ENCODE measurements around the gene FCGR3B.
A peak's percentile ranks its signal among the peaks of the same experiment; 100 is the strongest.
"Not testable (repeated sequence)": the region's sequence is repeated elsewhere in the genome, so short reads cannot be mapped to it uniquely, and the experiment has no call there.

The FCGR3B gene

DNA sequence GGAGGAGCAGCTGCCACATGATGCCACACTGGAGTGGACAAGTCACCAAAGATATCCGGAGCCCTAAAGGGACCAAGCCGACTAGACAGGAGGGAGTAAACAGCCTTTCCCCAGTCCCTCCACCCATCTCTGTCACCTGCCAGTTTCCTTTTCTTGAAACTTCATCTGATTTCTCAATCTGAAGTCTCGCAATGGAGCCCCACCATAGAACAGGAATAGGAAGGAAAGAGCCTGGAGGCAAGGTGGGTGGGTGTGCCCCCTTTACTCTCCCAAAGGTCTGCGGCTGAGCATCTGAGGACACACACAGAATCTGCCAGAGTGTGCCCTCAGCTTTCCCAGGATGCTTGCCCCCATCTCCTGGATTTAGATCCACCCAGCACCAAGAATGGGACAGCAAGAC lies at the start of gene FCGR3B:
Gene FCGR3B, minus strand, starts transcription at position 101 of the 400 bp plus-strand sequence. Its CDS starts 82 bp downstream, at position 19.
- no peak for FAIRE-seq

DNA sequence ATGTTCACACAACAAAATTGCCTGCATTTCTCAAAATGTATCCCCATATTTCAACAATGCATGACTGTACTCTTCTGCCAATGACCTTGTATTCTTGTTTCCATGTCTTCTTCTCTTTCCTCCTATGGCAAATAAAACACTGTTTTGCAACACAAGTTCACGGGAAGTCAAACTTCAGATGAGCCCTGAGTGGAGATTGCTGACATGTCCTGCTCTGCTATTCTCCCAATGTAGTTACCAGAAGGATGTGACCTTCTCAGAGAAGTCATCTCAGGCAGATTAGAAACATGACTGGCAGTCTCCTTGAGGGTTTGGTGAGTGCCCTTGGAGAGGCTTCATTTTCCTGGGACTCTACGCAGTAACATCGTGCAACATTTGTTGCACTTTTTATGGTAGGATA lies 47.5 kb upstream of the FCGR3B start:
- FAIRE-seq, result no peak
- DNase-seq (ENCODE audit: insufficient read length, low spot score), result no peak

More for the DNA sequence above, at the start of gene FCGR3B:
- DNase-seq (ENCODE audit: insufficient read length, low spot score), result no peak

DNA sequence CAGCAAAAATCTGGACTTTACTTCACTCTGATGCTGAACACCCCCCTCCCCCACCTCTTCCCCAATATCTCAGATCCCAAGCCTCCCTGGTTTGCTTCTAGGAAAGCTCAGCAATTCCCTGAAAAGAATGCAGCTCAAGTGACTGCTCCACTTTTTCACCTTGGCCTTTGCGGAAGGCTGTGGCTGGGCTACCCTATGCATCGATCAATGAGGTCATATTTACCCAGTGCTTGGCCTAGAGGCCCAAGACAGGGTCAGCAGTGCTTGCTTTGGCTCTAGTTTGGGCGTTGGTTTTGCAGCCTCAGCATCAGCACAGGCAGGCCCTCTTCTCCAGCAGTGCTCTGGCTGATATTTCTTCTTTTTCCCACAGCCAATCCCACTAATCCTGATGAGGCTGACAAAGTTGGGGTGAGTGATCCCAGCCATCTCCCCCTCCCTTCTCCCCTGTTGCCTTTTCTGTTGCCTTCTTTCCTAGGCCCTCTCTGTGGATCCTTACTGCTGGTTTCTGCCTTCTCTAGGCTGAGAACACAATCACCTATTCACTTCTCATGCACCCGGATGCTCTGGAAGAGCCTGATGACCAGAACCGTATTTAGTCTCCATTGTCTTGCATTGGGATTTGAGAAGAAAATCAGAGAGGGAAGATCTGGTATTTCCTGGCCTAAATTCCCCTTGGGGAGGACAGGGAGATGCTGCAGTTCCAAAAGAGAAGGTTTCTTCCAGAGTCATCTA lies 46.1 kb upstream of the FCGR3B start:
- no peak for DNase-seq (ENCODE audit: insufficient read length, low spot score)
- FAIRE-seq, result no peak

DNA sequence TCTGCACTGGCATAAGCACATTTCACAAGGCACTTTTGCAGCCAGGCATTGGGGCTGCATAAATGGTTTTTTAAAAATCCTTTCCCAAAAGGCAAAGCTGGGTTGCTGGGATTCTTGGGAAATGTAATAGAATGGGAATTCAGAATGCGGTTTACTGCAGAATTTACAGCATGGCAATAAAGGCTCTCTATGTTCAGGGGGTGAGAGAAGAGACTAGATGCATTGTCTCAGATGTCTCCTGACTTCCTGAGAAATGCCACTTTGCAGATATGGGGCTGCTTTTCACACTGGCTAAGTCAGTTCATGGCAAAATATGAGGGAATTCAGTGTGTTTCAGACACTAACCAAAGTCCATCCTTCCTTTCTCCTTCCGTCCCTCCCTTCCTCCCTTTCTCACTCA lies 45.5 kb upstream of the FCGR3B start:
- no peak for DNase-seq (ENCODE audit: insufficient read length, low spot score)
- FAIRE-seq, result no peak

DNA sequence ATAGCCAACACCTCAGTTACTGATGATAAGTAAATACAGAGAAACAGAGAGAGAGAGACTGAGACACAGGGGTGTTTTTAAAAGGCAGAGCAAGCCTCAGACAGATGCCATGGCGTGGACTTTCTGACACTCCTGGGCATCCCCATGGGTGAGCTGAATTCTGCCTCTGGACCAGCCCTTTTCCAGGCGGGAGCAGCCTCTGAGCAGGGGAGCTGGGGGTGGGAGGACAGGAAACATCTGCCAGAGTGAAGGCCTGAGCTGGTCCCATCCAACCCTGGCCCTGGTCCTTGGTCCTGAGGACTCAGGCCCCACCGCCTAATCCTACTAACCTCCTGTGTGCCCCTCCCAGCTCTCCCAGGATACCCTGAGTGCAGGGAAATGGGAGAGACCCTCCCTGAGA lies 43.9 kb upstream of the FCGR3B start:
- not testable (repeated sequence) for DNase-seq (ENCODE audit: insufficient read length, low spot score); FAIRE-seq

DNA sequence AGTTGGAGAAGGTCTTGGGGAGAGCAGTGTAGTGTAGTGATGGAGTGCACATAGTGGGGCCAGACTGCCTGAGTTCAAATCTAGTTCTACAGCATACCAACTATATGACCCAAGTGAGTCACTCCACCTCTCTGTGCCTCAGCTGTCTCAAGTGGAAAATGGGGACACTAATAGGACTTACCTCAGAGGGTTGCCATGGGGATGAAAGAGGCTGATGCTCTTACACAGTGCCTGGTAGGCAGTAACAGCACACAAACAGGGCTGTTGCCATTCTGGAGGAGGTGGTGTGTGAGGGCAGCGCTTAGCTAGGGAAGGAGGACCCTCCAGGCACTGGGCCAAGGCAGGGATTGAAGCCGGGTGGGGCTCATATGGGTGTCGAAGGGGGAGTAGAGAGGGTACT lies 43.5 kb upstream of the FCGR3B start:
- DNase-seq (ENCODE audit: insufficient read length, low spot score); FAIRE-seq: not testable (repeated sequence)

DNA sequence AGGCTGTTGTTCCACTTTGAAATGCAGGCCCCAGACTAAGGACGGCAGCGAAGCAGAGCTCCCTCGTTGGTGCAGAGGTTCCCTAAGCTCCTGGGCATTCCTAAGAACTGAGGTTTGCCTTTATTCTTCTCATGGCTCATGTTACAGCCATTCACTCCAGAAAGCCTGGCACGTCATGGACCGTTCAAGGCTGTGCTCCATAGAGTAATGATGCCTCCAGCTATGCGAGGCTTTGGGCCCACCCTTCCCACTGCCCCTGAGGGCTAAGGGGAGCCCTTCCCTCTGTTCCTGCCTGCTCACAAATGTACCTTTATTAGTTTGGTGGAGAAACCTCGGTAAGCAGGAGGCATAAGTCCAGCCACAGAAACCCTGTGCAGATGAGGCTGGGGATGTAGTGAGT lies 42.5 kb upstream of the FCGR3B start:
- FAIRE-seq, result not testable (repeated sequence)

DNA sequence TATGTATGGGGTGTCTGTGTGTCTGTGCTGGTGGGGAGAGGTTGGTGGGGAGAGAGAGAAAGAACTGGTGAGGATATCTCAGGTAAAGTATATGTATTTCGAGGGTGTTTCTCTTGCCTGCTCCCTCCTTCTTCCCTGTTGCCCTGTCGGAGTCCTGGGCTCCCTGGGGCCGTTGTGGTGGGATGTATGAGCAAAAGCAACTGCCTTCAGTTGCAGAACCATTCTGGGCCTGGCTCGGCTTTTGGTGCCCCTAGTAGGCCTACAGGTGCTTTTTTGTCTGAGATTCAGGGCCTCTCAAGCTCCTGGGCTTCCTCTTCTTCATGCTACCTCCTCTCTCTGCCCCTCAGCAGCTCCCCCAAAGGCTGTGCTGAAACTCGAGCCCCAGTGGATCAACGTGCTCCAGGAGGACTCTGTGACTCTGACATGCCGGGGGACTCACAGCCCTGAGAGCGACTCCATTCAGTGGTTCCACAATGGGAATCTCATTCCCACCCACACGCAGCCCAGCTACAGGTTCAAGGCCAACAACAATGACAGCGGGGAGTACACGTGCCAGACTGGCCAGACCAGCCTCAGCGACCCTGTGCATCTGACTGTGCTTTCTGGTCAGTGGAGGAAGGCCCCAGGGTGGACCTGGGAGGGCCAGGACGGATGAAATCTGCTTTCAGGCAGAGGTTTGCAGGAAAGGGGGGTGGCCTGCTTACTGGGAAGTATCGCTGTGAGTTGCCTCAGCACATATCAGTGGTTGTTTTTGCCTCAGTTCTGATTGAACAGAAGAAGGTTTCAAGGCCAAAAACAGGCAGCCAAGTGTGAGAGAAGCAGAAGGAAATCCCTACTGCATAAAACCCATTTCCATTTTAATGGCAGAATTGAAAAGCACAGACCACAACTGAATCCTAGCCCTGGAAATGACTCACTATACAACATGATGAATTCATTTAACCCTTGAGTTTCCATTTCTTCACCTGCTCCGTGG lies 40.4 kb upstream of the FCGR3B start:
- DNase-seq (ENCODE audit: insufficient read length, low spot score); FAIRE-seq: not testable (repeated sequence)

More for the DNA sequence above, 42.5 kb upstream of the FCGR3B start:
- not testable (repeated sequence) for DNase-seq (ENCODE audit: insufficient read length, low spot score)

DNA sequence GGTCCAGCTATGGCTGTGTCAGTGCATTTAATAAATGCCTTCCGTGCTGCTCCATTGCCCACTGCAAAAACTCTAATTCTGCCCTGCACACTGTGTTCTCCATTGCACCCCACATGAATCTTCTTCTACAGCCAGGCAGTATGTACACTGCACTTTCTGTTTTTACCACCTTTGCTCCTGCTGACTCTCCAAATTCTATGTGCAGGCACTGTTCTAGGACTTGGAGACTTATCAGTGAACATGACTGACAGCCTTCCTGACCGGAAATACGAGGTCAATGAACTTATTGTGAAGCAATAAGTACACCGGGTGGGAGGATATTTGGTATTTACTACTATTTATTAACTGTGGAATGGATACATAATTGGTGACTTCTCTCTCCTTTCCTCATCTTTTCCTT lies 33.7 kb upstream of the FCGR3B start:
- peak; percentile 70 for FAIRE-seq
- DNase-seq (ENCODE audit: insufficient read length, low spot score), result not testable (repeated sequence)

DNA sequence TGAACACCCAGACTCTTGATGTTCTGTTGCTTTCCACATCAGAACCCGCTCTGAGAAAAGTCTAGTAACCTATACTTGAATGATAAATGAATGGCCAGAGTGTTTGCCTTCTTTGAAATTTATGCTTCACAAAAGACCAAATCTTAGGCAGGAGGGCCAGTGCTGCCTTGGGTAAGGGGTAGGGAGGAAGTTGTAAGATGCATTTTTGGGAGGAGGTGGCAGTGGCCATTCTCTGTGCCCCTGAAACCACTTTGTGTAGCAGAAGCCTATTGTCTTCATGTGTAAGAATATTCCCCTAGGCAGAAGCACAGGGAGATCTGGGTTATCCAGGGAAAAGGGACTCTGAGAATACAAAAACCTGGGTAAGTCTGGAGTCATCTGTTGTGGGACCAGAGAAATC lies 32.6 kb upstream of the FCGR3B start:
- not testable (repeated sequence) for FAIRE-seq; DNase-seq (ENCODE audit: insufficient read length, low spot score)

DNA sequence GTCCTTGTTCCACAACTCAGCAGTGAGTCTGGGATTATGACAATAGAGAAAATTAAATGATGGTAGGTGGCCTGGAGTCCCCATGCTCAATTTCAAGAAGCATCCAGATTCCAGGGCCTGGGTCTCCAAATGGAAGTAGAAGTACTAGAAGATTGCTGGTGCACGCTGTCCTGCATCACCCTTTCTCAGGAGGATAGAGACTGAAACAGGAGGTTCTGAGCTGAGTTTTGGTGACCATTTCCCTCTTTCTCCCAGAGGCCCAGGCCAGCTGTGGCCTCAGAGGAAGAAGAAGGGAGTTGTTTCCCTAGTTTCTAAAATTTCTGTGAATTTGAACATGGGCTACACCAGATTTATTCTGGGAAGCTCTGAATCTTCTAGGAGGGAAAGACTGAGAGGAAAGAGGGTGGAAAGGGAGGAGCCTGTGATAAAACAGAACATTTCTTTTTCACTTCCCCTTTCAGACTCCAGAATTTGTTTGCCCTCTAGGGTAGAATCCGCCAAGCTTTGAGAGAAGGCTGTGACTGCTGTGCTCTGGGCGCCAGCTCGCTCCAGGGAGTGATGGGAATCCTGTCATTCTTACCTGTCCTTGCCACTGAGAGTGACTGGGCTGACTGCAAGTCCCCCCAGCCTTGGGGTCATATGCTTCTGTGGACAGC lies 31.8 kb upstream of the FCGR3B start, which contains the start of gene FCGR2B:
Gene FCGR2B, plus strand, starts transcription at position 460 of the 656 bp plus-strand sequence. Its CDS starts 99 bp downstream, at position 559.
- FAIRE-seq, result peak; percentile 100
- DNase-seq (ENCODE audit: insufficient read length, low spot score), result not testable (repeated sequence)

DNA sequence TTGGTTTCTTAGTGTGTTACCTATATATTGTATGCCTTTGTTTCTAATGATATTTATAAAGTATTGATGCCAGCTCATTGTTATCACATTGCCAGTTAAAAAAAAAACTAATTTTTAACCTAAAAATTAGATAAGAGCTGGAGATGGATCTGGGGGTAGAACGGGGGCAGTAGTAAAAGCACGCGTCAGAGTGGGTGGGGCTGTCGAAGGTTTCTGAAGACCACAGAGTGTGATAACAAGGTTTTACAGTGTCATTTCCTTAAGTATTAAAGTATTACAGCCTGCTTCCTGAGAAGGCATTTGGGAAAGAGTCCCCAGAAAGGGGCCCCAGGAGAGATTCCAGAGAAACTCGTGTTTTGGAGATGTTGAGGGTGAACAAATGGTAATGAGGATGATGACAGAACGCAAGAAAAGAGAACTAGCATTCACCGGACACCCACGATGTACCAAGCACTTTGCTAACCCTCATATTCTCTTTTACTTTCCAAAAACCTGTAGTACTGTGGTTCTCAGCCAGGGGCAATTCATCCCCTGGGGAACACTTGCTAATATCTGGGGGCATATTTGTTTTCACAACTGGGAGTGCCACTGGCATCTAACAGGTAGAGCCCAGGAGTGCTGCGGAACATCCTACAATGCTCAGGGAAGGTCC lies 30.8 kb upstream of the FCGR3B start:
- not testable (repeated sequence) for FAIRE-seq; DNase-seq (ENCODE audit: insufficient read length, low spot score)

DNA sequence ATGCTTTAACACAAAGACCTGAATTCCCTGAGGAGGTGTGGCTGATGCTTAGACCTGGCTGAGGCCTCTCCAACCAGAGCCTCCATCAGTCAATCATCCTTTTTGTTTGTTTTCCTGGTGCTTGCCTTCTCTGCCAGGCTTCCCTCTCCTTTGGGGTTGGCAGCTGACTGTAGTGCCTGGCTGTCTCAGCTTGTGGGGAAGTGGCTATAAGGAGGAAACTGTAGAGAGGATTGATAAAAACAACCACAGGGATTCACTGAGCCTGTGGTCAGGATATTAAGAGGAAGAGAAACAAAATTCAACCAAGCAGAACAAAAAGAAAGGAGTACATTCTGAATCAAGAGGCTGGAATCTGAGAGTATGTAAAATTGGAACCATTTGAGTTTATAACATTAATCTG lies 27.5 kb upstream of the FCGR3B start:
- FAIRE-seq, result peak; percentile 33
- DNase-seq (ENCODE audit: insufficient read length, low spot score), result not testable (repeated sequence)

DNA sequence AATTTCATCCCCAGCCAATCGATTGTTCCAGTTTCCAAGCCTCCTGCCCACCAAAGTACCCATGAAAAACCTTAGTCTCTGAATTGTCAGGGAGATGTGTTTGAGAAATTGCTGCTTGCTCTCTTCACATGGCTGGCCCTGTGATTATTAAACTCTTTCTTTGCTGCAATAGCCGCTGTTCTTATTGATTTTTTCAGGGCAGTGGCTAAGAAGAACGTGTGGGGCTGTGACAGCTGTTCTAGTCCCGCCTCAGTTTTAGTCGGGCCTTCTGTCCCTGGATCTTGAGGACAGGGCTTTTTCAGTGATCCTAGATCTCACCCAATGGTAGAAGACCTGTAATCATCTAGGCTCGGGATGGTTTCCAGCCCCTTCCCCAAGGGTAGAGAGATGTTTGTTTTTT lies 23.0 kb upstream of the FCGR3B start:
- peak; percentile 47 for FAIRE-seq
- not testable (repeated sequence) for DNase-seq (ENCODE audit: insufficient read length, low spot score)

DNA sequence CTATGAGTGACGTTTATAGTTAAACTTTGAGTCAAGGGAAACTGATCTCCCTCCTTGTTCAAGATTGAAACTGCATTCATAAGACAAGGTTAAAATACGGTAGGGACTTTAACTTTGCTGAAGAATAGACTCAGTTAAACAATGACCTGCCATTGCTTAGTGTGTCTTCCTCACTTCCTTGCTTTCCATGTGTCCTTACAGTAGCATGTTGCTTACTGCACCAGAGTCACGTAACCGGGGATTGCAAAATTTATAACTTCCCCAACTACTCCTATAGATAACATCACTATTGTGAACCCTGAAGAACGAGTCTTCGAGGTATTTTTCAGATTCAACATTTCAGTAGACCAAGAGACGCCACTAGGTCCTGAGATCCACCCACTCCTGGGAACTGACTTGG lies 22.6 kb upstream of the FCGR3B start:
- not testable (repeated sequence) for DNase-seq (ENCODE audit: insufficient read length, low spot score)
- FAIRE-seq, result peak; percentile 86

DNA sequence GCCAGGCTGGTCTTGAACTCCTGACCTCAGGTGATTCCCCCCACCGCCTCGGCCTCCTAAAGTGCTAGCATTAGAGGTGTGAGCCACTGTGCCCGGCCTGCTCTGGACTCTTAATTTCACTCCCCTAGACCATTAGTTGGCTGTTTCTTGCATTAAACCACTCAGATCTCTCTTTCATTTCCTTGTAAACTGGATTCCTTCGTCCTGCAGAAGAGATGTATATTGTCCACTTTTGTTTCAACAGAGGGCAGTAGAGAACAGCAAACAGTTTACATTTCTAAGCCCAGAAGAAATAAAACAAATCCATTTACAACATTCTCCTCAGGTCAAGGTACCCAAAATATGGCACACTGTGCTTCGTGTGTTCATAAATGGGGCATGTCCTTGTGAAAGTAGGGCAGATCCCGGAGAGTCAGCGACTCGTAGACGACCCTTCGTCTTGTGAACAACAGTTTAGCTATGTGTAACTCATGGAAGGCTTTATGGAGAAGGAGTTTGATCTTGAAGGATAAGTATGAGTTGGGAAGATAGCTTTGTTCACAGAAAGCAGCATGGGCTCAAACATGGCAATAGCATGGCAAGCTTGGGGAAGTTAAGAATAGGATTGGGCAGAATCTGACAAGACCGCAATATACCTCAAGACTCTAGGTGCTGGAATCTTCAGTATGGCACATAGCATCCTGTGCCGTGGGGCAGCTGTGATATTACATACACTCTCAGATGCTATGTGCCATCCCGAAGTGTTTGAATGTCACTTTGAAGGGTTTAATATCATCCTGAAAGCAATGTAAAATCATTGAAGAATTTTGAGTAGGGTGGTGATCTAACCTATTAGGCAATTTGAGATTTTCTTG lies 16.8 kb upstream of the FCGR3B start:
- peak; percentile 93 for FAIRE-seq
- DNase-seq (ENCODE audit: insufficient read length, low spot score), result not testable (repeated sequence)

DNA sequence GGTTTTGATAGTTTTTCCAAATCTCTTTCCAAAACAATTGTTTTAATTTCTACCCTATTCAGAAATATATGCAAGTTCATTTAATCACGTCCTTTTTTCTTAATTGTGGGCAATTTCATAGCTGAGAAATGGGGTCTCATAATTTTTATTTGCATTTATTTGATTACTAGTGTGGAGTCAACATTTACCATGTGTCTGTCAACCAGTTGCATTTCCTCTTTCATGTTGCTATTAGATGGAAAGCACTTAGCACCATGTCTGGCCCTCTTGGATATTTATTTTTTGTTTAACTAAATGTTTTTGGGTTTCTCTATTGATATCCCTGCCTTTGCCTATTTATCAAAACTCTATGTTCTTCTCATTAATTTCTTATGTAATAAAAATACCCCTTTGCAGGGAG lies 13.9 kb upstream of the FCGR3B start:
- not testable (repeated sequence) for DNase-seq (ENCODE audit: insufficient read length, low spot score)
- FAIRE-seq, result peak; percentile 58

DNA sequence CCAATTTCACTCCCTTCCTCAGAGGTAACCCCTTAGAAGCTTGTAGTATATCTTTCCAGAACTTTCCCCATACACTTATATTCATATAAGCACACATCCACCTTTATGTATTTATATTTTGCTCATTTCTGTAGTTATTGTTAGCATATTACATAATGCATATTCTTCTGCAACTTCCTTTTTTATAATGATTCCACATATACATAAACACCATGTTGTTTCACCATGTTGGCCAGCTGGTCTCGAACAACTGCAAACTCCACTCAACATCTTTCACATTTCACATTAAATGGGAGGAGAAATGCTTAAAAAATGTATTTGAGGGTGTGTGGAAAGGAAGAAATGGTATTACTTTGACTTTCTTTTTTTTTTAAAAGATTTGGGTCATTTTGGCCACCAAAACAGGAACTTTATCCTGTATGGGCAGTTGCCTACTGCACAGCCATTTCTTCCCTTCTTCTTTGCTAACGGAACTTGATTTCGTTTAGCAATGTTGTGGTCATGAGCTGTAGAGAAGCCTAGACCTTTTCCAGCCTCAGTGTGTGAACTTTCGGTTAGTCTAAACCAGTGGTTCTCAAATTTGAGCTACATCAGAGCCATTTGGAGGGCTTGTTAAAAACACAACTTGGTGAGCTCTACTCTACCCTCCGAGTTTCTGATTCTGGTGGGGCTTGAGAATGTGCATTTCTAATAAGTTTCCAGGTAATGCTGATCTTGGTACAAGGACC lies 12.7 kb upstream of the FCGR3B start:
- FAIRE-seq, result peak; percentile 93
- not testable (repeated sequence) for DNase-seq (ENCODE audit: insufficient read length, low spot score)
